Spinal cord (tissue), 10 donors: ENCODE measurements around the gene SHISAL1. TPM values are rescaled to one million over a fixed set of nuclear protein-coding genes. Genes with fewer than 3 reads are reported as not detected.

Experiments used
- DNase-seq, 6 donors: peaks; one replicate each; pipeline versions ENCODE4 v3.0.0 to v3.0.0-alpha.2; 2013 to 2015; ENCODE audit warnings: low spot score in 6 of 6, low read depth in 4 of 6
- H3K27ac ChIP-seq: one replicate; pipeline ENCODE4 v1.5.1; 2013; ENCODE audit warnings: low read depth, low read length, control low read depth
- H3K27me3 ChIP-seq: one replicate; pipeline ENCODE4 v1.6.1; 2013; ENCODE audit warnings: low read length; ENCODE audit not compliant: control insufficient read depth, insufficient read depth
- H3K36me3 ChIP-seq: one replicate; pipeline ENCODE4 v1.6.1; 2013; ENCODE audit warnings: low read length; ENCODE audit not compliant: control insufficient read depth, insufficient read depth
- H3K4me1 ChIP-seq: one replicate; pipeline ENCODE4 v1.6.1; 2013; ENCODE audit warnings: low read length; ENCODE audit not compliant: control insufficient read depth, insufficient read depth
- H3K4me3 ChIP-seq: one replicate; pipeline ENCODE4 v1.5.1; 2013; ENCODE audit warnings: low read depth, low read length, control low read depth
- H3K9me3 ChIP-seq: one replicate; pipeline ENCODE4 v1.6.1; 2013; ENCODE audit warnings: low read length; ENCODE audit not compliant: control insufficient read depth, insufficient read depth
- WGBS: methylation state at CpG from one replicate; pipeline ENCODE4 v1.1.5; 2013; ENCODE audit warnings: missing lambda C conversion rate; ENCODE audit not compliant: insufficient coverage; 5-methylcytosine and 5-hydroxymethylcytosine counted together
- polyA plus RNA-seq, 2 donors: library from polyadenylated mRNA; unstranded; fragments of 120-200 nt; gene quantifications; one replicate each; pipeline ENCODE4 v1.2.1, GENCODE V29; 2013; ENCODE audit not compliant: insufficient read length in 2 of 2
- total RNA-seq, 2 donors: library from RNA; depleted of rRNA in 1 of 2; stranded (reverse); fragments of 120-200 nt in 1 of 2; fragments of >200 nt in 1 of 2; gene quantifications; one replicate each; pipeline versions ENCODE4 v1.2.3 to v1.2.4, GENCODE V29; 2013 to 2014
- donor health status: healthy.

SHISAL1 gene
- total and polyA plus RNA-seq, 4 donors = 8.2 to 17.0 (median 13.7) TPM

DNA sequence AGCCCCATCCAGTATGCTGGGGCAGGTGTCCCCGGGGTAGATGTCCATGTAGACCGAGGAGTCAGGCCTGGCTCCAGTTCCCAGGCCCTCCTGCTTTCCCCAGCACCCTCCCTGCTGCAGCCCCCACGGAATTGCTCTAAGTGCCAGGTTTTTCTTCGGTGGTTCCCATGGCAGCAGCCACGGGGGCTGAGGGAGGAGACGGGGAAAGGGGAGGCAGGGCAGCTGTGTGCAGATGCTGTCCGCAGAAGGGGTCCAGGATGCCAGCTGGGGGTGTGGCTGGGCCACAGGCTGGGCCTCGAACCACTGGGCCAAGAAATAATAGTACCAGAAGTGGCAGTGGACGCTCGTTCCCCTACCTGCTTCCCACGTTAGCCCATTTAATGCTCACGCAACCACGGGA lies 25.0 kb downstream of the SHISAL1 start:
- no peaks in the 10 kb centered on the region for H3K27me3 ChIP-seq
- 55% methylated on average over 11 of the region's 13 CpGs for WGBS
- H3K4me1 ChIP-seq = peaks cover 40% of the 10 kb centered on the region
- no peak overlapping the region for H3K27ac ChIP-seq
- H3K4me3 ChIP-seq = no peak overlapping the region
- peaks cover 40% of the 10 kb centered on the region for H3K36me3 ChIP-seq
- no peaks in the 10 kb centered on the region for H3K9me3 ChIP-seq
- peak in 1 of 6 donors; percentile 57 for DNase-seq

DNA sequence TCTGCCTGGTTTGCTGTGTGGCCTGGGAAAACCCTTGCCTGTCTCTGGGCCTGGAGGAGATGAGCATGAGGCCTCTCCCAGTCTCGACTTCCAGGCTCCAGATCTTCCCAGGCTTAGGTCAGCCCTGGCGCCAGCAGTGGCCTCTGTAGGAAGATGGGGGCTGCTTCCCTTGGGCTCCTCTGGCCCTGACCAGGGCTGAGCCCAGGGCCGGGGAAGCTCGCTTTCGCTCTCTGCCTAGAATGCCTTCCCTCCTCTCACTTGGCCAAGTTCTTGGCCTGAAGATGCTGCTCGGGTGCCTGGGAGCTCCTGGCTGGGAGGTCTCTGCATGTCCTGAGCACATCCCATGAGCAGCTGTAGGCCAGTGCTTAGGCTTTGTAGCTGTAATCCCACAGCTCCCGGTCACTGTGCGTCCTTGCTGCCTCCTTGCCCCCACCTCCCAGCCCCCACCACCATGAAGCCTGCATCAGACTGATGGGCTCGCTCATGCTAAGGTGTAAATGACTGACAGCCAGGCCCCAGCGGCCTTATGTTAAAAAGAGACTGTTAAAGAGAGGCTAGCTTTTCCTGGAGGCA lies 25.5 kb downstream of the SHISAL1 start:
- Histone ChIP-seq H3K36me3 (peaks cover 40% of the 10 kb centered on the region), H3K9me3 (no peaks in the 10 kb centered on the region), H3K4me3 (no peak overlapping the region), H3K4me1 (peaks cover 46% of the 10 kb centered on the region), H3K27ac (no peak overlapping the region), H3K27me3 (no peaks in the 10 kb centered on the region)
- DNase-seq = no peak
- 90% methylated on average over 9 of the region's 10 CpGs for WGBS

DNA sequence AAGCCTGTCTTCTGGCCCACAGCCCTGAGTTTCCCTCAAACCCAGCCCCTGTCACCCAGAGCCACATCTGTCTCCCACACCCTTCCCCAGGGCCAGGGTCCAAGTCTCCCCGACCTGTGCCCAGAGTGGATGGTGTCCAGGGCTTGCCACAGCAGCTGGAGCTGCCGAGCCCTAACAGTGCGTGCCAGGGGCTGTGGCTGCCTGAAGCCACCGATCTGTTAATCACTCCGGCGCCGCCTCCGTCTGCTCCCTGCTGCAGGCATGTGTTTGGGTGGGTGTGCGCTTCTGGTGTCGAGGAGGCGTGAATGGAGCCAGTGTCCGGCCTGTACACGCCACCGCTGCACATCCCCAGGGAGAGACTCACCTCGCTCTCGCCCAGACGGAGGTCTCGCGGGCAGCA lies 26.1 kb downstream of the SHISAL1 start:
- Histone ChIP-seq H3K27me3 (no peaks in the 10 kb centered on the region), H3K36me3 (peaks cover 43% of the 10 kb centered on the region), H3K9me3 (no peaks in the 10 kb centered on the region), H3K4me1 (peaks cover 49% of the 10 kb centered on the region), H3K4me3 (no peak overlapping the region), H3K27ac (no peak overlapping the region)
- WGBS = 61% methylated on average over 19 of the region's 19 CpGs
- no peak for DNase-seq

DNA sequence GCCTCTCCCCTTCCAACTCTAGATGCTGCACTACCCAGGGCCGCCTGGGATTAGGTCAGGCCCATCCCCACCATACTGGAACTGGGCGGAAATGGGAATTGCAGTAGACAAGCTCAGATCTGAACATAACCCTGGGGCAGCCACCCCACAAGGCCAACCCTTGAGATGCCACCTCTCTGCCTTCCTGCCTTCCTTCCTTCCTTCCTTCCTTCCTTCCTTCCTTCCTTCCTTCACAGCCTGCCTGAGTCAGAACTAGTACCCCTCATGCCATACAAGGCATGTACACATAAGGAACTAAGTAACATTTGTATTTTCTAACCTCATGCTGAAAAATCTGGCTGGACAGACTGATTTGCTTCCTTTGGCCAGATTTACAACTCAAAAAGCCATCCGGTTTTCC lies 28.0 kb downstream of the SHISAL1 start:
- 91% methylated on average over 3 of the region's 3 CpGs for WGBS
- no peak overlapping the region for H3K4me3 ChIP-seq
- H3K27ac ChIP-seq = no peak overlapping the region
- H3K27me3 ChIP-seq = no peaks in the 10 kb centered on the region
- peaks cover 54% of the 10 kb centered on the region for H3K36me3 ChIP-seq
- H3K9me3 ChIP-seq = no peaks in the 10 kb centered on the region
- DNase-seq = no peak
- H3K4me1 ChIP-seq = peaks cover 45% of the 10 kb centered on the region

DNA sequence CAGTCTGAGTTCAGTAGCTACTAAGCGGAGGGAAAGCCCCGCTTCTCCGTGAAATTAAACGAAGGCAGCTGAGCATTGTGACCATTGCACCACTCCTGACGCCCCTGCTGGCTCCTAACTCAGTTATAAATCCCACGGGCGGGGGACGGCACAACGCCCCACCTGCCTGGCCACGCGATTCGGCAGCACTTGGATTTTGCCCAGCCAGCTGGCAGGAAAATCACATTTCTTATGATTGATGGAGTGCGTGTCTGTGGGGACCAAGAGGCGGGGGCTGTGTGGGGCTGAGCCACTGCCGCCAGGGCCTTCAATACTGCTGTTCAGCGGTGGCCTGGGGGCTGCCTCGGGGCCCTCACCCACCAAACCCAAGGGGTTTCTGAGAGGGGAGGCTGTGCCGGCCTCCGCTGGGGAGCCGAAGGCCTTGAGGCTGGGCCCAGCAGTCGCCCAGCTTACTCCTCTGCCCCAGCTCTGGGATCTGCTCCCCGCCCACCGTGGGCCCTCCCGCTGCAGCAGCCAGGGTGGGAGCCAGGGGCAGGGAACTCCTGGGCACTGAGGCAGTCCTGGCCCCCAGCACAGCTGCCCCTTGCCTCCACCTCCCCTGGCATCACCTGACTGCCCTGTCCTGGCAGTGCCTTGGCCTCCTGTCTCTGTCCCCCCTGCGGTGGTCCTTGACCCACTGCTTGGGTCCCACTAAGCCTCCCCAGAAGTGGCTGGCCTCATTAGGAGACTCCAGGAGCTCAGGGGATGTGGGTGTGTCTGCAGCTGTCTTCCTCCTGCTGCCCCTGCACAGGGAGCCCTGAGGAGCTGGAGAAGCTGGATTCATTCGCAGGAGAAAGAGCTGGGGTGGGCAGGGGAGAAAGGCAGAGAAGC lies 30.7 kb downstream of the SHISAL1 start:
- Histone ChIP-seq H3K9me3 (no peaks in the 10 kb centered on the region), H3K4me1 (peaks cover 49% of the 10 kb centered on the region), H3K36me3 (peaks cover 51% of the 10 kb centered on the region), H3K4me3 (no peak overlapping the region), H3K27ac (no peak overlapping the region), H3K27me3 (peaks cover 2% of the 10 kb centered on the region)
- DNase-seq = peak in 1 of 6 donors; percentile 64
- WGBS = 70% methylated on average over 23 of the region's 26 CpGs

DNA sequence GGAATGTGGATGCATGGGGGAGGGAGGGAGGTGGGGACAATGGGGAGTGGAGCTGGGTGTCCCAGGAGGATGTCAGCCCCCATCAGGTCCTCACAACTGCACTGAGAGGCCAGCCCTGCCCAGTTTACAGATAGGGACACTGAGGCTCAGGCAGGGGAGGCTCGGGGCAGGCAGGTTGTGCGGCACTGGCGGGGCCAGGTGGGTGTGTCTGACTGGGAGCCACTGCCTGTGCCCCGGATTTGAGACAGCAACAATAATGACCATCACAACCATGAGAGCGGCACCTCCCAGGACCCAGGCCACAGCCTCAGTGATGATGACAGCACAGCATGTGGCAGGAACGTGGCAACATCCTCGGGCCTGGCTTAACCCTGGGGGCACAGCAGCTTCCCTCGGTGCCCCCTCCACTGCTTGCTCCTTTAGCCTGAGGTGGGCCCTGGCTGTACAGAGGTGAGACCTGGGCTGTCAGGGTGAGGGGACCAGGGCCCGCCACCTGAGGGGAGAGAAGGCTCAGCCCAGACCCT lies 32.0 kb downstream of the SHISAL1 start:
- WGBS = 92% methylated on average over 8 of the region's 9 CpGs
- Histone ChIP-seq H3K27me3 (peaks cover 2% of the 10 kb centered on the region), H3K4me3 (no peak overlapping the region), H3K27ac (no peak overlapping the region), H3K9me3 (no peaks in the 10 kb centered on the region), H3K4me1 (peaks cover 53% of the 10 kb centered on the region), H3K36me3 (peaks cover 41% of the 10 kb centered on the region)
- no peak for DNase-seq

DNA sequence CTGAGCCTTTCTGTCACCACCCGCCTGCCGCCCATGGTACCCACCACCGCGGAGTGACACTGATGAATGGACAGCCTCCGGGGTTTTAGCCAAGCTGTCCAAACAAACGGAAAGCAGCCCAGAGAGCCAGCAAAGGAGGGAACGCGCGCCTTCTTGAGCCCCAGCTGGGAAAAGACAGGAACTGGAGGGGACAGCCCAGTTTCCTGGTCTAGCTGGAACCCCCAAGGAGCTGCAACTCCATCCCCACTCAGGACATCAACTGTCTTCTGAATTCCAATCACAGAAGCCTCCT lies 33.7 kb downstream of the SHISAL1 start:
- Histone ChIP-seq H3K27me3 (peaks cover 2% of the 10 kb centered on the region), H3K36me3 (peaks cover 33% of the 10 kb centered on the region), H3K27ac (no peak overlapping the region), H3K9me3 (no peaks in the 10 kb centered on the region), H3K4me1 (peaks cover 65% of the 10 kb centered on the region), H3K4me3 (no peak overlapping the region)
- 6% methylated on average over 9 of the region's 9 CpGs for WGBS
- peak in 2 of 6 donors; percentile 65 to 79 for DNase-seq

DNA sequence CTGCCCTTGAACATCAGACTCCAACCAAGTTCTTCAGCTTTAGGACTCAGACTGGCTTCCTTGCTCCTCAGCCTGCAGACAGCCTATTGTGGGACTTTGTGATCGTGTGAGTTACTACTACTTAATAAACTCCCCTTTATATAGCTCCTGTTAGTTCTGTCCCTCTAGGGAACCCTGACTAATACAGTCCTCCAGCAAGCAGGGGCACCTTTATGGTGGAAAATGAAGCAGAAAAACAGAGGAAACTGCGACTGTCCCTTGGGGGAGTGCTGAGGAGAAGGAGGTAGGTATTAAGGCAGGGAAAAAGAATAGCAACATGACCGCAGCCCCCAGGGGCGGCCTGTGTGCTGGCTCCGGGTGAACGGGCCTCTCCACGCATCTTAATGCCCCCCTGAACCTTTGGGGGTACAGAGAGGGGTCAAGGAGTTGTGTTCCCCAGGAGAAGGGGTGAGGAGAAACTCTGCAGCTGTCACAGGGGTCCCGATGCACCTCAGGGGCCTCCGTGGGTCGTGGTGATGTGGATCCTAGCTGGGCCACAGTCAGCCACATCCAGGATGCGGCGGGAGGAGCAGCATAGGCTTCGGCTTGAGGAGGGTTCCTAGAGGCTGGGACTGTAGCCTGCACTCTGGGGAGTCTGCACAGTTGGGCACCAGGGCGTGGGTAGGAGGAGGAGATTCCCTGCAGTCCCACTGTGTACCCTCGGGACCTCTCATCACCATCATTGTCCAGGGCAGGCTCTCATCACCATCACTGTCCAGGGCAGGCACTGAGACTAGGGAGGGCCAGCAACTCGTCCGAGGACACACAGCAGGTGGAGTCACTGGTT lies 34.3 kb downstream of the SHISAL1 start:
- DNase-seq = peak in 1 of 6 donors; percentile 61
- Histone ChIP-seq H3K27ac (no peak overlapping the region), H3K9me3 (no peaks in the 10 kb centered on the region), H3K4me1 (peaks cover 65% of the 10 kb centered on the region), H3K36me3 (peaks cover 33% of the 10 kb centered on the region), H3K4me3 (no peak overlapping the region), H3K27me3 (peaks cover 2% of the 10 kb centered on the region)
- 66% methylated on average over 14 of the region's 17 CpGs for WGBS

DNA sequence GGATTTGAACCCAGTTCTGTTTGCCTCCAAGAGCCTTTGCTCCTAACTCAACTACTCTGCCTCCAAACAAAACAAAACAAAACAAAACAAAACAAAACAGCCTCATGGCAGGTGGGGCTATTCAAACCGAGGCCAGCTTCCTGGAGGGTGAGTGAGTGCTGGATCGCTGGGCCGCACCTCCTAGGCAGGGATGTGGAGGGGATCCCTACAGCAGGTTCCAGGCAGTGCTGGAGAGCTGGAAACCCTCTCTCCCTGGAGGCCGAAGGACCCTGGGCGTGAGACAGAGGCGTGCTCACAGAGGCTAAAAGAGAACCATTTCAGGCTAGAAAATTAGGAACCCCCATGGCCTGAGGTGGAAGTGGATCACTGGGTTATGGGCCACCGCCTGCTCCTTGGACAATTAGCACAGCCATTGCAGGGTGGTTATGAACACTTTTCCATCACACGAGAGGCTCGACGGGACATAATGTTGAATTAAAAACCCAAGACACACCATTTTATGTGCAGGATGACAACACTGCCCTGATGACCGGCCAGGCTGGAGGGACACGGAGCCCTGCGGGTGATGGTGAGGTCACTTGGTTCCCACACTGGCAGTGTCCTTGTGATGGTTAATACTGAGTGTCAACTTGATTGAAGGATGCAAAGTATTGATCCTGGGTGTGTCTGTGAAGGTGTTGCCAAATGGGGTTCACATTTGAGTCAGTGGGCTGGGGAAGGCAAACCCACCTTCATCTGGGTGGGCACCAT lies 35.2 kb downstream of the SHISAL1 start:
- H3K27ac ChIP-seq = no peak overlapping the region
- 88% methylated on average over 13 of the region's 13 CpGs for WGBS
- no peak overlapping the region for H3K4me3 ChIP-seq
- H3K4me1 ChIP-seq = peaks cover 62% of the 10 kb centered on the region
- H3K9me3 ChIP-seq = no peaks in the 10 kb centered on the region
- no peak for DNase-seq
- H3K27me3 ChIP-seq = peaks cover 2% of the 10 kb centered on the region
- peaks cover 29% of the 10 kb centered on the region for H3K36me3 ChIP-seq
